Fibroblast of peridontal ligament (primary cell): ENCODE results near the gene TBCD.

Experiments used
- DNase-seq: peaks from one replicate; pipeline ENCODE4 v3.0.0-alpha.2; 2010; ENCODE audit errors: extremely low read depth

The TBCD gene

GRCh38 chr17:82925336-82925735 is 173.5 kb downstream of the TBCD start:
- DNase-seq: no peak

GRCh38 chr17:82926081-82926480 is 174.2 kb downstream of the TBCD start:
- DNase-seq: no peak

GRCh38 chr17:82926716-82927115 is 174.9 kb downstream of the TBCD start:
- no peak for DNase-seq

- no peak for DNase-seq
Observed at GRCh38 chr17:82927311-82927660, 175.4 kb downstream of the TBCD start.

GRCh38 chr17:82927661-82928601 is 176.1 kb downstream of the TBCD start:
- DNase-seq: no peak

GRCh38 chr17:82929011-82929622 is 177.3 kb downstream of the TBCD start:
- no peak for DNase-seq

GRCh38 chr17:82929676-82930042 is 177.8 kb downstream of the TBCD start:
- DNase-seq: no peak

GRCh38 chr17:82930043-82930923 is 178.4 kb downstream of the TBCD start:
- no peak for DNase-seq

- DNase-seq: no peak
Observed at GRCh38 chr17:82930924-82931698, 179.2 kb downstream of the TBCD start.

- DNase-seq: peak; percentile 93
Observed at GRCh38 chr17:82931699-82932517, 180.0 kb downstream of the TBCD start.

- peak; percentile 85 for DNase-seq
Observed at GRCh38 chr17:82932518-82933310, 180.8 kb downstream of the TBCD start.

- DNase-seq: no peak
Observed at GRCh38 chr17:82933911-82934310, 182.0 kb downstream of the TBCD start.

- no peak for DNase-seq
Observed at GRCh38 chr17:82935966-82936767, 184.3 kb downstream of the TBCD start.

- DNase-seq: no peak
Observed at GRCh38 chr17:82936768-82937171, 184.9 kb downstream of the TBCD start.

GRCh38 chr17:82937411-82938371 is 185.8 kb downstream of the TBCD start:
- DNase-seq: no peak

- DNase-seq: no peak
Observed at GRCh38 chr17:82938486-82938872, 186.6 kb downstream of the TBCD start.

GRCh38 chr17:82938873-82939620 is 187.2 kb downstream of the TBCD start:
- DNase-seq: no peak
